Retinal pigment epithelial cell (primary cell): Measurements from ENCODE around the gene AKR1C4.

ENCODE experiments used
- DNase-seq: peaks from one replicate; pipeline ENCODE4 v3.0.0-alpha.2; 2010; ENCODE audit warnings: low read depth
- H3K4me3 ChIP-seq: 2 replicates; pipeline ENCODE4 v1.5.1; 2011; ENCODE audit warnings: mild to moderate bottlenecking, low read length, control low read depth, moderate library complexity
- TF ChIP-seq, protein P1 (sequence below): conservative IDR thresholded peaks from 2 replicates; pipeline ENCODE4 v1.5.1; 2011; ENCODE audit warnings: low read depth, low read length, control low read depth, inconsistent platforms

AKR1C4 gene

DNA sequence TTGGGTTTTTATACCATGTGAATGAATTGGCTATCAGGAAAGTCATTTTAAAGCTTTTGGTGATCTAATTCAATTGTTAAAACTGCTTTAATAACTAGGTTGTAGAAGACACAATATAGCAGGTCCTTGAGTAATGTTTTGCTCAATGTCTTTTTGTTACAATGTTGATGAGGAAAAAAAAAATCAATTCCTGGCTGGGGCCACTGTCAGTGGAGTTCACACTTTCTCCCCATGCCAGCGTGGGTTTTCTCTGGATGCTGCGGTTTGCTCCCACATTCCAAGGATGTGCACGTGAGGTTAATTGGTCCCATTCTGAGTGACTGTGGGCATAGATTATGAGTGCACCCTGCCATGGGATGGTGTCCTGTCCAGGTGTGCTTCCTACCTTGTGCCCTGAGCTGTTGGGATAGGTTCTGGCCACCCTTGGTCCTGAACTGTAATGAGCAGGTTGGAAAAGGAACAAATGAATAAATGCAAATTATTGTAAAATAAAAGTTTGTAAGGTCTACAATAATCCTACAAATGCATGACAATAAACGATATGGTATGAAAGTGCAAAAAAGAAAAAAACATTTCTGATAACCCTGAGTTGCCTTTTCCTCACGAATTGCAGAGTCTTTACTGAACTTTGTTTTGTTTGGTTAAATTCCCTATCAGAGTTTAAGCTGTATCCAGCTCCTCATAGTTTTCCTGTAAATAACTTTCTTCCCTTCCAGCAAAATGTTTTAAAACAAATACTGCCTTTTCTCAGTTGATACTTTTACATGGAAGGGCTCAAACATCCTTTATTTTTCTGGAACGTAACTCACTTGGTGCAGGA lies 62.7 kb downstream of the AKR1C4 start:
- no peak overlapping the region for H3K4me3 ChIP-seq
- TF ChIP-seq, protein P1, sequence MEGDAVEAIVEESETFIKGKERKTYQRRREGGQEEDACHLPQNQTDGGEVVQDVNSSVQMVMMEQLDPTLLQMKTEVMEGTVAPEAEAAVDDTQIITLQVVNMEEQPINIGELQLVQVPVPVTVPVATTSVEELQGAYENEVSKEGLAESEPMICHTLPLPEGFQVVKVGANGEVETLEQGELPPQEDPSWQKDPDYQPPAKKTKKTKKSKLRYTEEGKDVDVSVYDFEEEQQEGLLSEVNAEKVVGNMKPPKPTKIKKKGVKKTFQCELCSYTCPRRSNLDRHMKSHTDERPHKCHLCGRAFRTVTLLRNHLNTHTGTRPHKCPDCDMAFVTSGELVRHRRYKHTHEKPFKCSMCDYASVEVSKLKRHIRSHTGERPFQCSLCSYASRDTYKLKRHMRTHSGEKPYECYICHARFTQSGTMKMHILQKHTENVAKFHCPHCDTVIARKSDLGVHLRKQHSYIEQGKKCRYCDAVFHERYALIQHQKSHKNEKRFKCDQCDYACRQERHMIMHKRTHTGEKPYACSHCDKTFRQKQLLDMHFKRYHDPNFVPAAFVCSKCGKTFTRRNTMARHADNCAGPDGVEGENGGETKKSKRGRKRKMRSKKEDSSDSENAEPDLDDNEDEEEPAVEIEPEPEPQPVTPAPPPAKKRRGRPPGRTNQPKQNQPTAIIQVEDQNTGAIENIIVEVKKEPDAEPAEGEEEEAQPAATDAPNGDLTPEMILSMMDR = no peak
- DNase-seq = no peak

DNA sequence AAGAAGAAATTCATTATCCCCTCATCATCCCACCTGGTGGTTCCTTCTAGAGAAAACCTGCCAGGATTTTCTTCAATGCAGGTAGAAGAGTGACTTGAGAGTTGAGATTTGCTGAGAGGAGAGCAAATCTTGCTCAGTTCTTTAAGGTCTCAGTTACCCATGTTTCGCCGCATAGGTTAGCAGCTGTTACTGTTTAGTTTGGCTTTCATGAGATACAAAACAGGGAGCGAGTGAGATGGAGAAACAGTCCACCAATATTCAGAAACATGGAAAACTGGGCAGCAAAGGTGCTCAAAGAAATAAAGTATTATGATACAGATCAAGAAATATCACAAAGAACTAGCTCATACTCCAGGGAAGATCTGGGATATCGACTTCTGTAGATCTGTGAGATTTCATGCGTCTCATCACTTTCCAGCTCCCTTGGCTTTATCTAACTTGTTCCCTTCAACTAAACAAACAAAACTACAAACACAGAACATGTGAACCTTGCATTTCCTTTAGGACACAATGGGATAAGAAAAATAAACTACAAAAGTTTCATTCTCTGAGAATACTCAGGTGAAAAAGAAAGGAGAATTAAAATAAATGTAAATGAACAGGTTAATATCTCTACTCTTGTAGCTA lies 63.4 kb downstream of the AKR1C4 start:
- no peak for DNase-seq
- TF ChIP-seq, protein P1 = no peak
- no peak overlapping the region for H3K4me3 ChIP-seq

DNA sequence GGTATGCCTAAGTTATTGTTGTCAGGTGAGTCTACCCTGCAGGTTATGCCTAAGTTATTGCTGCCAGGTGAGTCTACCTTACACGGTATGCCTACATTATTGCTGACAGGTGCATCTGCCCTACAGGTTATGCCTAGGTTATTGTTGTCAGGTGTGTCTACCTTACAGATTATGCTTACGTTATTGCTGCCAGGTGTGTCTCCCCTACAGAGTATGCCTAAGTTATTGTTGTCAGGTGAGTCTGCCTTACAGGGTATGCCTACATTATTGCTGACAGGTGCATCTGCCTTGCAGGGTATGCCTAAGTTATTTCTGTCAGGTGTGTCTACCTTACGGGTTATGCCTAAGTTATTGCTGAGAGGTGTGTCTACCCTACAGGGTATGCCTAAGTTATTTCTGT lies 64.2 kb downstream of the AKR1C4 start:
- no peak for DNase-seq
- TF ChIP-seq, protein P1 = no peak
- H3K4me3 ChIP-seq = no peak overlapping the region

DNA sequence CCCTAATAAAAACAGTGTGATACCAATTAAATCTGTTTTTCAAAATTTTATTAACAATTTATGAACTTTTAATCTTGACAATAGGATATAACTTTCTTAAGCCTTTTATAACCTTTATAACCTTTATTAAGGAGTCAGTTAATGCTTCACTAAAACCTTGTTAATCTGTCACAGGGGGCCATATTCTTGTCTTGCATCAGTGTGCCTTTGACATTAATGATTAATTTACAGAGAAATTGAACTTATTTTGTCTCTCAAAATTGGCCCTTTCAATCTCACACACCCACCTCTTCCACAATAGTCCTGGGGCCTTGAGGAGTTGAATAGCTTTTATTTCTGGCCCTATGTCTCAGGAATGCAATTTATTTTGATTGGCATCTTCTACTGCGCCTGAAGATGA lies 68.5 kb downstream of the AKR1C4 start:
- H3K4me3 ChIP-seq = no peak overlapping the region
- DNase-seq = no peak
- TF ChIP-seq, protein P1 = no peak

DNA sequence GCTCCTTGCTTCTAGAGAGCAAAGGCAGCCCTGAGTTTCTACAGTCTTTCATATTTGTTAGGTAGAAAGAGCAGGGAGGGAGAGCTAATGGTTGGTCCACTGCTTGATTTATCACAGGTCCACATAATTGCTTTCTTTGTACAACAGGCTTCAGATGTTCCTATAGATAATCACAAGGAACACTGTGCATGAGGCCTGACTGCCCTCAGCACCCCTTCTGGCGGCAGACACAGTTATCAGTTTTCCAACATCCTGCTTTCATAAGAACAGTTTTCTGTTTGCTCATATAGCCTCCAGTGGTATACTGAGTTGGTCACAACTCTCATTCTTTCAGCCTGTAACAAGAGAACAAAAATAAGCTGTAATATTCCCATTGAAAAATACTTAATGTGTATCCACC lies 69.7 kb downstream of the AKR1C4 start:
- TF ChIP-seq, protein P1 = no peak
- no peak for DNase-seq
- H3K4me3 ChIP-seq = no peak overlapping the region

DNA sequence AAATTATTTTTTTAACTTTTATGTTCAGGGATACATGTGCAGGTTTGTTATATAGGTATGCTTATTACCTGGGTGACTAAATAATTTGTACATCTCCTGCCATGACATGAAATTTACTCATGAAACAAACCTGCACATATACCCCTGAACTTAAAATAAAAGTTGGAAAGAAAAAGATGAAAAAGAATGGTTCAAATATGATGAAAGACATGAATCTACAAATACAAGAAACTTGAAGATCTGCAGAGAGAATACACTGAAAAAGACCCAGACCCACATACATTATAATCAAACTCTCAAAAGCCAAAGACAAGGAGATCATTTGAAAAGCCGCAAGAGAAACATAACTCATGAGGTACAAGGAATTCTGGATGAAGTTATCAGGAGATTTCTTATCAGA lies 70.2 kb downstream of the AKR1C4 start:
- H3K4me3 ChIP-seq = no peak overlapping the region
- TF ChIP-seq, protein P1 = no peak
- no peak for DNase-seq

DNA sequence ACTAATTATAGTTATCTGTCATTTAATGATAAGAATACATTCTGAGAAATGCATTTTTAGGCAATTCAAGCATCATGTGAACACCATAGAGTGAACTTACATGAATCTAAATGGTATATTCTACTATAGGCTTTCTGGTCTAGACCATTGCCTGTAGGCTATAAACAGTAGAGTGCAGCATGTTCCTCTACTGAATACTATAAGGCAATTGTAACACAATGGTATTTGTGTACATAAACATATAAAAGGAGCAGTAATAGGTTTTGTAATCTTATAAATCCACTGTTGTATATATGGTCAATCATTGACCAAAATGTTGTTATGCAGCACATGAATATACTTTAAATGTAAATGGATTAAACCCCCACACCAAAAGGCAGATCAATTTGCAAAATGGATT lies 71.6 kb downstream of the AKR1C4 start:
- DNase-seq = no peak
- TF ChIP-seq, protein P1 = no peak
- H3K4me3 ChIP-seq = no peak overlapping the region
